Measurements from ENCODE around the gene GAS2. TPM values are rescaled to one million over a fixed set of nuclear protein-coding genes. Genes with fewer than 3 reads are reported as not detected.
A peak's percentile ranks its signal among the peaks of the same experiment; 100 is the strongest.

The GAS2 gene
- total and polyA plus RNA-seq, 9 of the 15 experiments (the other 6 are each of a cell fraction or from before 2014, with no cell fraction given) = 0.77 to 1.9 (median 1.1) TPM

DNA sequence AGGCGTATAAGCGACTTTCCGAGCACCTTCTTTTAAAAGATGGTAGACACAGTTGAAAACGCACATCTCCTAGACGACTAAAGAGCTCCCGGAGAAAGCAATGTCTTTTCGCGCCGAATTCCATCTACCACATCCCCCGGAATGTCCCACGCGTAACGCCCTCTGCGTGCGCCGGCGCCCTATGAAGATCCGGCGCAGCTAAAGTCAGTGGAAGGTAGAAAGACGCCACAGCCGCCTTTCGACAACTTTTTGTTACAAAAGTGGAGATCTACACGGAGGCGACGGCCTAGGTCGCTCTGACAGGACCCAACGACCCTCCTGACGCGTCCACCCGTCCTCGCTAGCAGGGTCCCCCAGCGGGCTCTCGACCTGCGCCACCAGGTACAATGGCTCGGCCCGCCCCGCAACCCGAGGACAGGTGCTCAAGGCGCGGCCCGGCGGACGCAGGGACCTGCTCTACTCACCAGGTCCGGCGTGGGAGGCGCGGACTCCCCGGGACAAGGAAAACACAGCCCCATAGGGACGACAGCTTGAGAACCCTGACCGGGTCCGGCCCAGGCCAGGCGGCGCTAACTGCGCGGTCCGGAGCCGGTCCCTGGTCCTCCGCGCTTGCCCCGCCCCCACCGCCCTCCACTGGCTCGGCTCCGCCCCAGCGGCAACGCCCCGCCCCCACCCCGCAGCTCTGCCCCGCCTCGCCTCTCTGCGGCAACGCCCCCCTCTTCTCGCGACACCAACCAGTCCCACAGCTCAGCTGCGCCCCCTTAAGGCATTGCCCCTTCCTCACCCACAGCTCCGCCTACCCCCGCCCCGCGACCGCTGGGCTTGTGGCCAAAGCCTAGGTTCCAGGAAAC is 163.0 kb downstream of the GAS2 start, which contains the start of gene SVIP (continued):
- TF ChIP-seq ZNF695 (CRISPR knock-in tag; IDR thresholded peaks at IDR 0.05) (no peak), GTF2E2 (tag; IDR thresholded peaks at IDR 0.05) (peak; percentile 43; the same call in 1 of the 2 replicates), DPF2 (IDR thresholded peaks at IDR 0.05) (no peak), TAF1 (IDR thresholded peaks at IDR 0.05; ENCODE audit: control insufficient read depth, extremely low read depth, insufficient read depth, low read length, severe bottlenecking) (no peak), ZNF197 (CRISPR knock-in tag; IDR thresholded peaks at IDR 0.05; ENCODE audit: low read depth) (no peak), ZBED1 (IDR thresholded peaks at IDR 0.05) (no peak), POLR3A (IDR thresholded peaks at IDR 0.05; ENCODE audit: borderline replicate concordance, extremely low read depth, insufficient read depth, insufficient read length) (no peak), PHB (CRISPR knock-in tag; IDR thresholded peaks at IDR 0.05) (no peak), RBM25 (IDR thresholded peaks at IDR 0.05; ENCODE audit: low read depth, low read length, severe bottlenecking) (peak; percentile 27), ZNF239 (CRISPR knock-in tag; IDR thresholded peaks at IDR 0.05) (no peak), SIN3B (IDR thresholded peaks at IDR 0.05; ENCODE audit: low read depth) (0 out of 2 replicates have a peak, but pooled peaks have one; percentile 20), HCFC1 (IDR thresholded peaks at IDR 0.05; ENCODE audit: low read depth, low read length) (peak; percentile 23; the same call in 1 of the 2 replicates), ZNF384 (IDR thresholded peaks at IDR 0.05; ENCODE audit: low read depth, low read length) (no peak), PHF8 (IDR thresholded peaks at IDR 0.05; ENCODE audit: borderline replicate concordance, low read length) (peak; percentile 96), MYNN (IDR thresholded peaks at IDR 0.05) (no peak), MYNN (CRISPR knock-in tag; IDR thresholded peaks at IDR 0.05) (no peak), HNRNPK (IDR thresholded peaks at IDR 0.05; ENCODE audit: low read depth, low read length, poor library complexity, severe bottlenecking) (no peak)
- TF ChIP-seq, protein P1, sequence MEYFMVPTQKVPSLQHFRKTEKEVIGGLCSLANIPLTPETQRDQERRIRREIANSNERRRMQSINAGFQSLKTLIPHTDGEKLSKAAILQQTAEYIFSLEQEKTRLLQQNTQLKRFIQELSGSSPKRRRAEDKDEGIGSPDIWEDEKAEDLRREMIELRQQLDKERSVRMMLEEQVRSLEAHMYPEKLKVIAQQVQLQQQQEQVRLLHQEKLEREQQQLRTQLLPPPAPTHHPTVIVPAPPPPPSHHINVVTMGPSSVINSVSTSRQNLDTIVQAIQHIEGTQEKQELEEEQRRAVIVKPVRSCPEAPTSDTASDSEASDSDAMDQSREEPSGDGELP (CRISPR knock-in tag; IDR thresholded peaks at IDR 0.05; ENCODE audit: borderline replicate concordance) = peak; percentile 65; the same call in 1 of the 2 replicates
- TF ChIP-seq, protein P2, sequence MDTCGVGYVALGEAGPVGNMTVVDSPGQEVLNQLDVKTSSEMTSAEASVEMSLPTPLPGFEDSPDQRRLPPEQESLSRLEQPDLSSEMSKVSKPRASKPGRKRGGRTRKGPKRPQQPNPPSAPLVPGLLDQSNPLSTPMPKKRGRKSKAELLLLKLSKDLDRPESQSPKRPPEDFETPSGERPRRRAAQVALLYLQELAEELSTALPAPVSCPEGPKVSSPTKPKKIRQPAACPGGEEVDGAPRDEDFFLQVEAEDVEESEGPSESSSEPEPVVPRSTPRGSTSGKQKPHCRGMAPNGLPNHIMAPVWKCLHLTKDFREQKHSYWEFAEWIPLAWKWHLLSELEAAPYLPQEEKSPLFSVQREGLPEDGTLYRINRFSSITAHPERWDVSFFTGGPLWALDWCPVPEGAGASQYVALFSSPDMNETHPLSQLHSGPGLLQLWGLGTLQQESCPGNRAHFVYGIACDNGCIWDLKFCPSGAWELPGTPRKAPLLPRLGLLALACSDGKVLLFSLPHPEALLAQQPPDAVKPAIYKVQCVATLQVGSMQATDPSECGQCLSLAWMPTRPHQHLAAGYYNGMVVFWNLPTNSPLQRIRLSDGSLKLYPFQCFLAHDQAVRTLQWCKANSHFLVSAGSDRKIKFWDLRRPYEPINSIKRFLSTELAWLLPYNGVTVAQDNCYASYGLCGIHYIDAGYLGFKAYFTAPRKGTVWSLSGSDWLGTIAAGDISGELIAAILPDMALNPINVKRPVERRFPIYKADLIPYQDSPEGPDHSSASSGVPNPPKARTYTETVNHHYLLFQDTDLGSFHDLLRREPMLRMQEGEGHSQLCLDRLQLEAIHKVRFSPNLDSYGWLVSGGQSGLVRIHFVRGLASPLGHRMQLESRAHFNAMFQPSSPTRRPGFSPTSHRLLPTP (IDR thresholded peaks at IDR 0.05; ENCODE audit: borderline replicate concordance, extremely low read depth, insufficient read length) = no peak
- TF ChIP-seq, protein P3, sequence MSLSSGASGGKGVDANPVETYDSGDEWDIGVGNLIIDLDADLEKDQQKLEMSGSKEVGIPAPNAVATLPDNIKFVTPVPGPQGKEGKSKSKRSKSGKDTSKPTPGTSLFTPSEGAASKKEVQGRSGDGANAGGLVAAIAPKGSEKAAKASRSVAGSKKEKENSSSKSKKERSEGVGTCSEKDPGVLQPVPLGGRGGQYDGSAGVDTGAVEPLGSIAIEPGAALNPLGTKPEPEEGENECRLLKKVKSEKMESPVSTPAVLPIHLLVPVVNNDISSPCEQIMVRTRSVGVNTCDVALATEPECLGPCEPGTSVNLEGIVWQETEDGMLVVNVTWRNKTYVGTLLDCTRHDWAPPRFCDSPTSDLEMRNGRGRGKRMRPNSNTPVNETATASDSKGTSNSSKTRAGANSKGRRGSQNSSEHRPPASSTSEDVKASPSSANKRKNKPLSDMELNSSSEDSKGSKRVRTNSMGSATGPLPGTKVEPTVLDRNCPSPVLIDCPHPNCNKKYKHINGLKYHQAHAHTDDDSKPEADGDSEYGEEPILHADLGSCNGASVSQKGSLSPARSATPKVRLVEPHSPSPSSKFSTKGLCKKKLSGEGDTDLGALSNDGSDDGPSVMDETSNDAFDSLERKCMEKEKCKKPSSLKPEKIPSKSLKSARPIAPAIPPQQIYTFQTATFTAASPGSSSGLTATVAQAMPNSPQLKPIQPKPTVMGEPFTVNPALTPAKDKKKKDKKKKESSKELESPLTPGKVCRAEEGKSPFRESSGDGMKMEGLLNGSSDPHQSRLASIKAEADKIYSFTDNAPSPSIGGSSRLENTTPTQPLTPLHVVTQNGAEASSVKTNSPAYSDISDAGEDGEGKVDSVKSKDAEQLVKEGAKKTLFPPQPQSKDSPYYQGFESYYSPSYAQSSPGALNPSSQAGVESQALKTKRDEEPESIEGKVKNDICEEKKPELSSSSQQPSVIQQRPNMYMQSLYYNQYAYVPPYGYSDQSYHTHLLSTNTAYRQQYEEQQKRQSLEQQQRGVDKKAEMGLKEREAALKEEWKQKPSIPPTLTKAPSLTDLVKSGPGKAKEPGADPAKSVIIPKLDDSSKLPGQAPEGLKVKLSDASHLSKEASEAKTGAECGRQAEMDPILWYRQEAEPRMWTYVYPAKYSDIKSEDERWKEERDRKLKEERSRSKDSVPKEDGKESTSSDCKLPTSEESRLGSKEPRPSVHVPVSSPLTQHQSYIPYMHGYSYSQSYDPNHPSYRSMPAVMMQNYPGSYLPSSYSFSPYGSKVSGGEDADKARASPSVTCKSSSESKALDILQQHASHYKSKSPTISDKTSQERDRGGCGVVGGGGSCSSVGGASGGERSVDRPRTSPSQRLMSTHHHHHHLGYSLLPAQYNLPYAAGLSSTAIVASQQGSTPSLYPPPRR (CRISPR knock-in tag; IDR thresholded peaks at IDR 0.05; ENCODE audit: borderline replicate concordance) = no peak

Data from K562 (cell line).